Osteoblast (primary cell): ENCODE data around the gene TPPP3. TPM values are rescaled to one million over a fixed set of nuclear protein-coding genes. Genes with fewer than 3 reads are reported as not detected.

Experiments
- DNase-seq: peaks from one replicate; pipeline ENCODE4 v3.0.0; 2011; ENCODE audit warnings: low spot score, mixed read lengths; ENCODE audit not compliant: insufficient read length; ENCODE audit errors: missing footprints
- H2AFZ ChIP-seq: 2 replicates; pipeline ENCODE4 v1.6.0; 2011; ENCODE audit warnings: mild to moderate bottlenecking, low read length
- H3K27ac ChIP-seq: 2 replicates; pipeline ENCODE4 v1.5.1; 2011; ENCODE audit warnings: mild to moderate bottlenecking, low read depth, low read length, moderate library complexity
- H3K27me3 ChIP-seq: 2 replicates; pipeline ENCODE4 v1.6.0; 2012; ENCODE audit warnings: mild to moderate bottlenecking, control low read depth, inconsistent platforms, low read length, moderate library complexity; ENCODE audit not compliant: insufficient read depth
- H3K36me3 ChIP-seq: 2 replicates; pipeline ENCODE4 v1.5.1; 2011; ENCODE audit warnings: mild to moderate bottlenecking, low read length, control low read depth, moderate library complexity; ENCODE audit not compliant: insufficient read depth
- H3K4me1 ChIP-seq: 2 replicates; pipeline ENCODE4 v1.5.1; 2011; ENCODE audit warnings: mild to moderate bottlenecking, low read length, control low read depth, moderate library complexity; ENCODE audit not compliant: insufficient read depth
- H3K4me2 ChIP-seq: 2 replicates; pipeline ENCODE4 v1.6.0; 2011; ENCODE audit warnings: mild to moderate bottlenecking, low read length; ENCODE audit not compliant: insufficient read depth
- H3K4me3 ChIP-seq: fragments of 200-600 bp; sonication (generic); 3 replicates; pipeline ENCODE4 v1.5.1; 2012; ENCODE audit warnings: mild to moderate bottlenecking, low read length, inconsistent platforms; ENCODE audit not compliant: insufficient read depth
- H3K79me2 ChIP-seq: 2 replicates; pipeline ENCODE4 v1.6.0; 2012; ENCODE audit warnings: mild to moderate bottlenecking, low read length, control low read depth, inconsistent platforms; ENCODE audit not compliant: insufficient read depth
- H3K9me3 ChIP-seq: 2 replicates; pipeline ENCODE4 v1.5.1; 2011; ENCODE audit warnings: low read depth, low read length, control low read depth
- H4K20me1 ChIP-seq: 2 replicates; pipeline ENCODE4 v1.6.0; 2012; ENCODE audit warnings: mild to moderate bottlenecking, low read length, control low read depth; ENCODE audit not compliant: insufficient read depth
- CTCF ChIP-seq: IDR thresholded peaks from 2 replicates; pipeline ENCODE4 v1.5.1; 2011; ENCODE audit warnings: mild to moderate bottlenecking, low read depth, low read length, moderate library complexity; ENCODE audit errors: extremely low read depth
- total RNA-seq: library from RNA; depleted of rRNA; stranded (reverse); fragments of >200 nt; gene quantifications from 2 replicates; pipeline ENCODE4 v1.2.3, GENCODE V29; 2012

TPPP3 gene
- total RNA-seq, 1 donor = 0.72 TPM

- no peak overlapping the region for H3K27ac ChIP-seq
- H3K27me3 ChIP-seq = peaks cover 35% of the 10 kb centered on the region
- peaks cover 6% of the 10 kb centered on the region for H3K4me1 ChIP-seq
- H3K36me3 ChIP-seq = no peaks in the 10 kb centered on the region
- no peak overlapping the region for H3K4me2 ChIP-seq
- H4K20me1 ChIP-seq = peaks cover 12% of the 10 kb centered on the region
- TF ChIP-seq CTCF = no peak
- H3K9me3 ChIP-seq = no peaks in the 10 kb centered on the region
- peak; percentile 73 for DNase-seq
- H3K4me3 ChIP-seq = no peak overlapping the region
- no peak overlapping the region for H2AFZ ChIP-seq
- H3K79me2 ChIP-seq = no peaks in the 10 kb centered on the region
Measured at GRCh38 chr16:67425580-67425979, 32.3 kb upstream of the TPPP3 start.

DNA sequence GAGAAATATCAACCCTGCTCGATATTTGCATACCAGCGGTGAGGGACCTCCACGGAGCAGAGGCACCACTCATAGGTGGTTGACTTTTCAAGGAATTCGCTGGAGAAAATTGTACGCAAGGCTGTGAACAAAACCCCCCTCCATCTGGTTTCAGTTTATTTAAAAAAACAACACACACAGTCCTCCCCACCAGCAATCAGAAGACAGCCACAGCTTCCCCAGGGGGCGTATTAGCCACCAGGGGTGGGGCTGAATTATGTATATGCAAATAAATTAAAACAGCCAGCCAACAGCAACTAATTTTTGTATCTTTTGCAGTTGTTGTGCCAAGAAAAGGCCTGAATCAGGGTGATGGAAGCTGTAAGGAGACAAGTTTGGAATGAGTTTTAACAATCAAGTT lies 31.8 kb upstream of the TPPP3 start:
- H3K36me3 ChIP-seq = no peaks in the 10 kb centered on the region
- no peak overlapping the region for H3K4me3 ChIP-seq
- no peak overlapping the region for H2AFZ ChIP-seq
- H3K4me1 ChIP-seq = peaks cover 6% of the 10 kb centered on the region
- H3K79me2 ChIP-seq = no peaks in the 10 kb centered on the region
- DNase-seq = peak; percentile 70
- TF ChIP-seq CTCF = no peak
- H3K27me3 ChIP-seq = peaks cover 30% of the 10 kb centered on the region
- no peaks in the 10 kb centered on the region for H3K9me3 ChIP-seq
- no peak overlapping the region for H3K27ac ChIP-seq
- peaks cover 12% of the 10 kb centered on the region for H4K20me1 ChIP-seq
- no peak overlapping the region for H3K4me2 ChIP-seq

DNA sequence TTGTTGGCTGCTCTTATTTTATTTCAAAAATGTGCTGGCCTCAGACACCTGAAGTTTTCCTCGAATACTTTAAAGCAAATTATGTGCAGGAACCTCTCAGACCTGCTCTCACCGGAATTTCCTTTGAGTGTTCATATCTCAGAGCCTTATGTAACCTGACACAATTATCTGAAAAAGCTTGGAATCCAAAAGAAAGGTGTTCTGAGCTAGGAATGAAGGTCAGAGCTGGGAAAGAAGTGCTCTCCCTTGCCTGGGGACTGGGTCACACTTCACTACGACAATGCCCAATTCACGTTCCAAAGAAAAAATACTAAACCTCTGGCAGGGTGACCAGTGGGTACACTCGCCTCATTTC lies 30.9 kb upstream of the TPPP3 start:
- Histone ChIP-seq H3K9me3 (no peaks in the 10 kb centered on the region), H3K4me3 (no peak overlapping the region), H3K79me2 (no peaks in the 10 kb centered on the region), H3K4me1 (peaks cover 6% of the 10 kb centered on the region), H3K27ac (no peak overlapping the region), H3K4me2 (no peak overlapping the region), H4K20me1 (peaks cover 7% of the 10 kb centered on the region), H3K27me3 (peaks cover 22% of the 10 kb centered on the region), H2AFZ (no peak overlapping the region), H3K36me3 (no peaks in the 10 kb centered on the region)
- DNase-seq = peak; percentile 39
- TF ChIP-seq CTCF = no peak

- no peaks in the 10 kb centered on the region for H3K9me3 ChIP-seq
- H3K4me3 ChIP-seq = no peak overlapping the region
- peaks cover 17% of the 10 kb centered on the region for H3K27me3 ChIP-seq
- peak; percentile 43 for DNase-seq
- no peak for TF ChIP-seq CTCF
- no peaks in the 10 kb centered on the region for H3K79me2 ChIP-seq
- no peak overlapping the region for H3K27ac ChIP-seq
- peaks cover 4% of the 10 kb centered on the region for H4K20me1 ChIP-seq
- H2AFZ ChIP-seq = no peak overlapping the region
- H3K36me3 ChIP-seq = no peaks in the 10 kb centered on the region
- peaks cover 6% of the 10 kb centered on the region for H3K4me1 ChIP-seq
- H3K4me2 ChIP-seq = no peak overlapping the region
Measured at GRCh38 chr16:67423611-67424260, 30.4 kb upstream of the TPPP3 start.
